HuH-7 (cell line): ENCODE data around the gene LY6G6D.
A peak's percentile ranks its signal among the peaks of the same experiment; 100 is the strongest.

Experiments
- DNase-seq: peaks from one replicate; pipeline ENCODE4 v3.0.0; 2011; ENCODE audit warnings: low spot score

LY6G6D gene

DNA sequence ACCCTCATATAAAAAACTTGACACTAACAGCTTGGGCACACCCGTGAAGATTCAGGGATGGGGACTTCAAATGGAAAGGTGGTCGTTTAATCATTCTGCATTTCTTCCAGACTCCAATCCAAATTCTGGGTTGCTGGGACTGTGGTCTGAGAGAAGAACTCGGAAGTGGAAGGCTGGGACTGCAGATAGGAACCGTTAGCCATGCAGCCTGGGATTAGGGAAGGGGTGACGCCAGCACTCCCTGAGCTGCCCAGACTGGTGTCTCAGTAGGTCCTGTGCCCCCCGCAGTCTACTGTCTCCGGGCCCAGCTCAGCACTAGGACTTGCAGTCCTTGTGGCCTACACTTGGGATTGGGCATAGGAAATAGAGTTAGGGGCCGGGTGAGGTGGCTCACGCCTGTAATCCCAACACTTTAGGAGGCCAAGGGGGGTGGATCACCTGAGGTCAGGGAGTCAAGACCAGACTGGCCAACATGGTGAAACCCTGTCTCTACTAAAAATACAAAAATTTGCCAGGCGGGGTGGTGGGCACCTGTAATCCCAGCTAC lies 21.7 kb downstream of the LY6G6D start:
- no peak for DNase-seq

DNA sequence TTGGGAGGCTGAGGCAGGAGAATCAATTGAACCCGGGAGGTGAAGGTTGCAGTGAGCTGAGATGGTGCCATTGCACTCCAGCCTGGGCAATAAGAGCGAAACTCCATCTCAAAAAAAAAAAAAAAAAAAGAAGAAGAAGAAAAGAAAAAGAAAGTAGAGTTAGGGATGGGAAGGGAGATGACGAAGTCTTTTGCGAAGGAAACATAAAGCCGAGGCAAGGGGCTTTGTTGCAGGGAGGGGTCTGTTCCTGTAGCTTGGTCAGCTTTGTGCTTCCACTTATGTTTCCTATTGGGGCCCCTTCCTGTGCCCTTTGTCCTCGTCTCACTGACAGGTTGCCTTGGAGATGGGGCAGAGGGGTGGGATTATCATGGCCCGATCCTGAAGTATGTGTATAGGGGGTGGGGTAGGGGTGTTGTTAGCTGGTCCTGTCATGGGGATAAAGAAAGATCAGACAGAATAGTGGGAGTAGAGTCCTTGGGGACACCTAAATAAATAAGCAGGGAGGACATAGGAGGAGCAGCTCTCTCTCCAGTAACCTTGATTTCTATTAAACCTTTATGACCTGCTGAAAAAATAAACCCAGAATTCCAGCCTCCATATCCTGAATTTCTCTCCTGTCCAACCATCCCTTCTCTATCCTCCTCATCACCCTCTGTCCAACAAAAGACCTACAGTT lies 22.3 kb downstream of the LY6G6D start:
- peak; percentile 70 for DNase-seq

DNA sequence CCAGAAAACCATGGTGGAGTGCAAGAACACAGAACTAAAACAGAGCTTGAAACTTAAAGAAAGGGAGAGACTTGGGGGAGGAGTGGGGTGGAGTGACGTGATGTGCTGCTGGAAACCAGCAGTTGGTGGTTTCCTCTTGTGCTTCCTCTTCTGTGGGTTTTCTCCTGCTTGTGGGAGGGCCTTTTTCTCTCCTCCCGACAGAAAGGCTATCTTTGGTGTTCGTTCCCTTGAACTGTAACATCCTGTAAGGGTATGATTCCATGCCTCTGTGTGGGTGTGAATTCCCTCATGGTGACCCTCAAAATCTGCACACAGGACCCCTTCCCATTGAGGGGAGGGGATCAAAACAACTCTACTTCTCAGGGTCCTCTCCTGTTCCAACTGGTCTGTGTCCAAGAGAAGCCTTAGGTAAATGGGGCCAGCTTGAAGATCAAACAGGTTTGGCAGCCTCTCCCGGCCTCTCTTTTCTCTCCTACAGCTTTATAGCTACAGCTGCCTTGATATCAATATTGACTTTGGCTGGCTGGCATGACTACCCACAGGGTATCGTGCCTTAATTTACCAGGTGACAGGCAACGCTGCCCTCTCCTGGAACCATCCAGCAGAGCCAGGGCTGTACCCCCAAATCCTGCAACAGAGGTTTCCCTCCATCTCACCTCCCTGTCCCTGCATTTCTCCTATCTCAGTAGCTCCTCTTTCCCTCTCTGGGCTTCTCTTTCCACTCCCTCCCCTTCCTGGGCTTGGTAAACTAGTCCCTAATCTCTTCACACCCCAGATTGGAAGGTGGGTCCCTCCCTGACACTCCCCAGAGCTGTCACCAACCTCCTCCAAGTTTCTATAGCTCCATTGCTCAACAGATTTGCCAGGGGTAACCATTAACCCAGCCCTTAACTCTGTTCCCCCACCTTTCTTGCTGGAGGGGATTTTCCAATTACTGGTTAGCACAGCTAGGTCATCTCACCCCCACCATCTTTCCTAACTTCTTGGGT lies 23.1 kb downstream of the LY6G6D start:
- peak; percentile 68 for DNase-seq

DNA sequence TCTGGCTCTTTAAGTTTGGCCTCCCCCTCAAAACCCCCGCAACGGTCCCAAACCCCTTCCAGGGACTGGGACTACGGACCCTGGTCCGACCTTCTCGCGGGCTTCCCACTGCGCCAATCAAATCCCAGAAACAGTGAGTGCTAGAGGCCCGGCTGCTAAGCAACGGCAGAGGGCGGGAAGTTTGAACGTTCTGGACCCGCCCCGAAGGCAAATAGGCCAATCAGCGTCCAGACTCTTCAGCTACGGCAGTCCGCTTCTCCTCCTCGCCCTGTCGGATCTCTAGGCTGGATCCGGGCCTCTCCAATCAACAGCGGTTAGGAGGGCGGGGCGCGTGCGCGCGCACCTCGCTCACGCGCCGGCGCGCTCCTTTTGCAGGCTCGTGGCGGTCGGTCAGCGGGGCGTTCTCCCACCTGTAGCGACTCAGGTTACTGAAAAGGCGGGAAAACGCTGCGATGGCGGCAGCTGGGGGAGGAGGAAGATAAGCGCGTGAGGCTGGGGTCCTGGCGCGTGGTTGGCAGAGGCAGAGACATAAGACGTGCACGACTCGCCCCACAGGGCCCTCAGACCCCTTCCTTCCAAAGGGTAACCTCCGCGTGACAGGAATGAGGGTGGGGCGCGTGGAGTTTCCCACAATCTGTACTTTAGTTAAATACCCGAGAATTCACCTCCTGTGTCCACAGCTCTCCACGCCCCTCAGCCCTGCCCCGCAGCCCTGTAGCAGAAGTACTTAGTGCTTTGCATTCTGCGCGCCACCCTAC lies 24.7 kb downstream of the LY6G6D start, which contains the start of gene MSH5:
Gene MSH5, plus strand, starts transcription at position 367 of the 758 bp plus-strand sequence. CDS start 462 bp downstream, outside the sequence.
- peak; percentile 83 for DNase-seq

DNA sequence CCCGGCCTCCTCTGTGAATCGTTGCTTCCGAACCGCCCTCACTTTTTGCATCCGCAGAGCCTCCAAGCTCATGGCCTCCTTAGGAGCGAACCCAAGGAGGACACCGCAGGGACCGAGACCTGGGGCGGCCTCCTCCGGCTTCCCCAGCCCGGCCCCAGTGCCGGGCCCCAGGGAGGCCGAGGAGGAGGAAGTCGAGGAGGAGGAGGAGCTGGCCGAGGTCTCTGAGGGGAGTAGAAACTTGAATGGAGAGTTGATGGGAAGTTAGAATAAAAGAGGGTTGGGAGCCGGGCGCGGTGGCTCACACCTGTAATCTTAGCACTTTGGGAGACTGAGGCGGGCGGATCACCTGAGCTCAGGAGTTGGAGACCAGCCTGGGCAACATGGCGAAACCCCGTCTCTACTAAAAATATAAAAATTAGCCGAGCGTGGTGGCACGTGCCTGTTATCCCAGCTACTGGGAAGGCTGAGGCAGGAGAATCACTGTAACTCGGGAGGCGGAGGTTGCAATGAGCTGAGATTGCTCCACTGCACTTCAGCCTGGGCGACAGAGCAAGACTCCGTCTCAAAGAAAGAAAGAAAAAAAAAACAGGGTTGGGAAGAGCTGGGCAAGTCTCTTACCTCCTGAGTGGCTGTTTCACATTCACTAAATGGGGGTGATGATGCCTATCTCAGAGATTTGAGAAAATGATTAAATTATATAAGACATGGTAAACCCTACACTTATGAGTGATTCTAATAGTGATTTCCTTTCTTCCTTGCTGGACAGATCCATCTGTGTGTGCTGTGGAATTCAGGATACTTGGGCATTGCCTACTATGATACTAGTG lies 25.5 kb downstream of the LY6G6D start:
- DNase-seq: no peak

DNA sequence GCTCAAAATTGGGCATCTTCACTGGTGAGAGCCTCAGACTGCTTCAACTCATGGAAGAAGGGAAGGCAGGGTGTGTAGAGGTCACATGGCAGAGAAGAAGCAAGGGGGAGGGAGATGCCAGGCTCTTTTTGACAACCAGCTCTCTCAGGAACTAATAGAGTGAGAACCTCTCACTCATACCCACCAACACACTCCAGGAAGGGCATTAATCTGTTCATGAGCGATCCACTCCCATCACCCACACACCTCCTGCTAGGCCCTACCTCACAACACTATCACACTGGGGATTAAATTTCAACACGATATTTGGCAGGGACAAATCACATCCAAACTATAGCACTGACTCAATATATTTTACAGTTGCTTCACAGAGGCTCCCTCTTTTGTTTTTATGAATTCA lies 26.7 kb downstream of the LY6G6D start:
- DNase-seq: no peak

DNA sequence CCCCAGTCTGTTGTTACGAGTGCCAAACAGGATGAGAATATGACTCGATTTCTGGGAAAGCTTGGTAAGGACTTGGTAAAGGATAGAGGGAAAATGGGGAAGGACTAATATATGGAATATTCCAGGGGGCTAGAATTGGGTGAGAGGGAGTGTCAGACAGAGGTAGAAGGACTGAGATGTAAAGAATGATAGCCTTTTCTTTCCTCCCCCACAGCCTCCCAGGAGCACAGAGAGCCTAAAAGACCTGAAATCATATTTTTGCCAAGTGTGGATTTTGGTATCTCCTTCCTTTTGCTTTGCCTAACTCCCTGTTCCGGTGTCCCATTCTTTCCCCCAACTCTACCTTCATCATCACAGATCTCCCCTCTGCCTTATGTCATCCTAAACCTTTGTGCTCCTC lies 27.7 kb downstream of the LY6G6D start:
- DNase-seq: no peak

DNA sequence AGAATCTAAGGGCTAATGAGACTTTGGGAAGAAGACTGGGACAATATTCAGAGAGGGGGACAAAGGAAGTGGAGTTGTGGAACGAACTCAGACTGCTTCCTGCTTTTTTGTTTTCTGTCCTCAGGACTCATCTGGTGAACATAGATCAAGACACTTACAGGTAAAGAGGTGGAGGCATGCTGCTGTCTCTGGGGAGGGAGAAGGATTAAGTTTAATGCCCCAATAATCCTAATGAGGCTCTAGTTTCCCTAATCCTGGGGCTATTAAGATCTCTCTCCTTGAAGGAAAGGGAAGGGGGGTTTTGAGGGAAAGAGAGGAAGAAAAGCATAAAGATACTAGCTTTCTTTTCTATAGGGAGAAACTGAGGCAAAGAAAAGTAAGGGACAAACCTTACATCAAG lies 29.3 kb downstream of the LY6G6D start:
- DNase-seq: no peak

DNA sequence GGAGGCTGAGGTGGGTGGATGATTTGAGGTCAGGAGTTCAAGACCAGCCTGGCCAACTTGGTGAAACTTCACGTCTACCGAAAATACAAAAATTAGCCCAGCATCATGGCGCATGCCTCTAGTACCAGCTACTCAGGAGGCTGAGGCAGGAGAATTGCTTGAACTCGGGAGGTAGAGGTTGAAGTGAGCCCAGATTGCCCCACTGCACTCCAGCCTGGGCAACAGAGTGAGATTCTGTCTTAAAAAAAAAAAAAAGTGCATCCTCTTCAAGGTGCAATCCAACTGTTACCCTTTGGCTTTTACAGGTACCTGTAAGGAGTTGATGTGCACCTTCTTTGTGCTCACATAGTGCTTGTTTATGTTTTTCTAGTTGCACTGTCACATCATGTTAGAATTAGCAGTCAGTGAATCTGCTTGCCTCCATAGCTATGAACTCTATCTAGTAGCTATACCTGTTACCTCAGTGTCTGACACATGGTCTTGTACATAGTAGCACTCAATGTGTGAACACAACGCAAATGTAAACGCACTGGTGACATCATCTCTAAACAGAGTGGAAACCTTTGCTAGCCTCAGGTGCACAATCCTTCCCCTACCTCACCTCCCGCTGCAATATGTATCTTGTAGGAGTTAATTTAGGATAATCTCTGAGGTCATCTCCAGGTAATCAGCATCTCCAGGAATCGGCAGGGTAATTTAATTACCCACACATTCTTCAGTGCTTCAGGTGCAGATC lies 34.3 kb downstream of the LY6G6D start:
- DNase-seq: no peak

DNA sequence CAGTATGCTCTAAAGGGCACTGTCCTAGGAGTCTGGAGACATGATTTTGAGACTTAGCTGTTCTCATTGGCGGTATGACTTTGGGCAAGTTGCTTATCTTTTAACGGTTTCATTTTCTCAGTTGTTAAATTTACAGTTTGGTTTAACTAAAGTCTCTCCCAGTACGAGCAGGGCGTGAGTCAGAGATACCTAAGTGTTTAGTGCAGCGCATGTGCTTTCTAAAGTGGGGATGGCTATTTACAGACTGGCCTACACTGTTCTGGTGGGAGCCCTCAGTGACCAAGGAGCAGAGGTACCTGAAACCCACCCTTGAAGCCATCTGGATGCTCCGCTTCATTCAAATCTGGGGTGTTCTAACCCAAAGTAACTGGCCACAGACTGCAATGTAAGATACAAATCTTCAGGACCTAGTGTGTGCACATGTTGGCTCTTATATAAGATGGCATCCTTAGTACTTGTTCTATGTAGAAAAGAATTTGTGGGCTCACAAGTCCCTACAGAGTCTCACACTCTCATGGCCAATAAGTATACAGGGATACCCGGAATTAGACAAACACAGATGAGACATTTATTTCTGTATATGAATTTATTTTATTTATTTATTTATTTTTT lies 35.4 kb downstream of the LY6G6D start:
- no peak for DNase-seq

DNA sequence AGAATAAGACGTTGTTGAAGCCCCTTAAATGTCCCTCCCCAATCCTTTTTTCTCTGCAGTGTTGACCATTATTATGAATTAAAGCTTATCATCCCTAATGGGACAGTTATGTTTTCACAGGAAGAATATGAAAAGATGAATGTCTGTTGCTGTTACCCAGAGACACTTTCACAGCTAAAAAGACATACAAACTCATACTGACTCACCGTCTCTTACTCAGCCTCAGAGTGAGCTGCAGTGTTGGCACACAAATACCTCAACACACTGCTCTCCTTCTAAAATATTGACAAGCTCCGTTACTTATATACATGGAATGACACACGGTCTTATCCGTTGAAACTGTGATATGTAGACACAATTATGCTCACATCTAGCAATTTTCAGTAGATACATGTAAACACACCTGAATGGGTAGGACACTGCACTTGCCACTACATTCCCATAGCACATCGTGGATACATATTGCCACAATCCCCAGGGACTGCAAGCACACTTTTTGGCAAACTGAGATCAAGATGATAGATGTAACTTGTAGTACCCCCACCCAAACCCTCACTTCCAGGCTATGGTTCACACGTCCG lies 37.7 kb downstream of the LY6G6D start:
- no peak for DNase-seq

DNA sequence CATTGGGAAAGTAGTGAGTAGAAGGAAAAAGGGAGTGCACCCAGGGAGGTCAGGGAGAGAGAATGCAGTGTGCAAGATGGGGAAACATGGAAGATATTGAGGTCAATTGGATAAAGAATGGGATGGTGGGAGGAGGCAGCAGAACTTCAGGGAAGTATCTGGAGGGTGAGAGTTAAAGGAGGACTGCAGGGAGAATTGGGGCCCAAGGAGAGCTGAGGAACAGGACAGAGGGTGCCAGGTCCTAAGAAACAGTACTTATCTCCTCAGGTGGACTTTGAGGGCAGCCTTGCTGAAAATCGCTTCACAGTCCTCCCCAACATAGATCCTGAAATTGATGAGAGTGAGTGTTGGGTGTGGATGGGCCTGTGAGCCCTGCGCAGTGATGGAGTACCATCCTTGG lies 43.1 kb downstream of the LY6G6D start:
- no peak for DNase-seq

DNA sequence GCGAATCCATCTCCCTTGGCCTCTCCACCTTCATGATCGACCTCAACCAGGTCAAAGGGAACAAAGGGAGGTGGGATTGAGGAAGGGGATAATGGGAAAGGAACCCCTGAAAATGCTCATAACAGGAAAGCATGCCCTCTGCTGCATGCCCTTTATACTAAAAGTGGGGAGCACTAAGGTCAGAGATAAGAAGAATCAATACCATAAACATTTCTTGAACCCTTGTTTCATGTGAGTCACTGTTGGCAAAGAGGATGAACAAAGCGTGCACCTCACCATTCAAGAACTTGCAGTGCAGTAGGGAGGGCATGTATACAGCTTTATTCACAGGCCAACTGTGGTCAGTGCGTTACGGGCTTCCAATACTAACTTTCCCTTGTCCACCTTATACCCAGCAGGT lies 45.6 kb downstream of the LY6G6D start:
- no peak for DNase-seq

DNA sequence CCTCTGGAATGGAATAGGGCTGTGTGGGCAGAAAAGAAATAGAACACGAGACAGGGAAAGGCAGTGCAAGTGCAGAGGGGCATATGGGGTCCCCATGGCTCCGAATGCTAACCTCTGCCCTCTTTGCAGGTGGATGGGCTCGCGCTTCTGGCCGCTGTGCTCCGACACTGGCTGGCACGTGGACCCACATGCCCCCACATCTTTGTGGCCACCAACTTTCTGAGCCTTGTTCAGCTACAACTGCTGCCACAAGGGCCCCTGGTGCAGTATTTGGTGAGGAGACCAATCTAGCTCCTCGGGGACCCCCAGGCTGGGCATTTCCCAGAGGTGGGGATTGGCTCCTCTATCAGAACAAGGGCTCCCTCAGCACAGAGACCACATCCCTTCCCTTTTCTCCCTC lies 46.2 kb downstream of the LY6G6D start:
- no peak for DNase-seq

DNA sequence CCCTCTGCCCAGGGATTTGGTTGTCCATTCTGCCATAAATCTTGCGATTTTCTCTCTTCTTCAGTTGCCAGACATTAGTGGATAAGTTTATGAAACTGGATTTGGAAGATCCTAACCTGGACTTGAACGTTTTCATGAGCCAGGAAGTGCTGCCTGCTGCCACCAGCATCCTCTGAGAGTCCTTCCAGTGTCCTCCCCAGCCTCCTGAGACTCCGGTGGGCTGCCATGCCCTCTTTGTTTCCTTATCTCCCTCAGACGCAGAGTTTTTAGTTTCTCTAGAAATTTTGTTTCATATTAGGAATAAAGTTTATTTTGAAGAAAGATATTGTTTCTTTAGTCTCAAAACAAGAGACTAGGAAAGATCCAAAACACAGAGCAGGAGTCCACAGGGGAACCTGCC lies 47.2 kb downstream of the LY6G6D start, which contains the start of gene SAPCD1:
Gene SAPCD1, plus strand, starts transcription at position 301 of the 400 bp plus-strand sequence. CDS start 399 bp downstream, outside the sequence.
- no peak for DNase-seq

DNA sequence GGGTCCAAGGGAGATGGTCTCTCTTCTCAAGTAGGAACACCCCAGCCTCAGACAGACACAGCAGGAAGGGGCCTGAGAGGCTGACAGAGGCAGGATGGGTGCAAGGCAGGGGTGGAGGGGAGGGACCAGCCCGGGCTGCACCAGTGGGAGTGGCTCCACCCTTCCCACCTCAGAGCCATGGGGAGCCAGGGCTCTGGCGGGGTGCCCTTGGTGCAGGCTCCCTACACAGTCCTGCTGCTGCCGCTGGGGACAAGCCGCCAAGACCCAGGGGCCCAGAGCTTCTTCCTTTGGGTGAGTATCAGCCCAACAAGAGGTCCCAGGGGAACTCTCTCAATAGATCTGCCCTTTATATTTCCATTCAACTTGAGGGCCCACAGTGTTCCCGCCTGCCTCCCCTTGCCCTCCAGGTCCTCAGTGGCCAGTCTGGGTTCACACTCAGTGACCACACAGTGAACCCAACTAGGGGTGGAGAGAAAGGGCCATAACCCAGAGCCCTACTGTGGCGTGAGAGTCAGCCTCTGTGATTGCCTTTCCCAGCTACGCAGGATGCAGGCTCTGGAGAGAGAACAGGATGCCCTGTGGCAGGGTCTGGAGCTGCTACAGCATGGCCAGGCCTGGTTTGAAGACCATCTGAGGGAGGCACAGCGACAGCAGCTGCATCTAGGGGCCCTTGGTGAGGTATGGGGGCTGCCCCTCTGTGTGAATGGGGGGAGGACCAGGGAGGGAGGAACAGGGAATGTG lies 47.9 kb downstream of the LY6G6D start:
- no peak for DNase-seq

DNA sequence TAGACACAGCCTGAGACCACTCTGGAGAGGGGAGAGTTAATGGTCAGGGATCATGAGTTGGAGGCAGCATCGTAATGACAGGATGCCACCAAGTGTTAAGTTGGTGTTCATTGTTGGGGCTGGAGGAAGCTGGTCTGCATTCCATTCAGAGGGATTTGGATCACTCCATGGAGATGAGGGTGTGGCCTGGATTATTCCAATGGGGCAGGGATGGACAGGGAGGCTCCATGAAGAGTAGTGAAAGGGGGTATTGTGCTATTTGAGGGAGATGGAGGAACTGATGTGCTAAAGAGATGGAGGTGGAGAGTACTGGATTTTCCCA lies 48.4 kb downstream of the LY6G6D start:
- DNase-seq: no peak

DNA sequence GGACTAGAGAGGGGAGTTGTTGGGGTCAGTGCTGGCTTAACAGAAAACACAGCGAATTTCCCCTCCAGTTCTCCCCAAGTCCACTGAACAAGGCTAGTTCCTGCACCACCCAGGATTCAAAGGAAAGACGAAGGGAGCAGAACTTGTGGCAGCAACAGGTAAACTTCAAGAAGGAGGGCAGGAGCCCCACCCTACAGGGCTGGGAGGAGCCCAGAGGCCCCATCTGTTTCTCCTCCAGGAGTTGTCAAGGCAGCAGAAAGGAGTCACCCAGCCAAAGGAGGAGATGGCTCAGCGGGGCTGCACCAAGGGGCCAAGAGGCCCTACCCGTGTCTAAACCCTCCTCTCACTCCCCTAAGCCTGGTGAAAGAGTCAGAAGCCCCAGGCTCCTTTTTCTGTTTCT lies 49.0 kb downstream of the LY6G6D start:
- no peak for DNase-seq

DNA sequence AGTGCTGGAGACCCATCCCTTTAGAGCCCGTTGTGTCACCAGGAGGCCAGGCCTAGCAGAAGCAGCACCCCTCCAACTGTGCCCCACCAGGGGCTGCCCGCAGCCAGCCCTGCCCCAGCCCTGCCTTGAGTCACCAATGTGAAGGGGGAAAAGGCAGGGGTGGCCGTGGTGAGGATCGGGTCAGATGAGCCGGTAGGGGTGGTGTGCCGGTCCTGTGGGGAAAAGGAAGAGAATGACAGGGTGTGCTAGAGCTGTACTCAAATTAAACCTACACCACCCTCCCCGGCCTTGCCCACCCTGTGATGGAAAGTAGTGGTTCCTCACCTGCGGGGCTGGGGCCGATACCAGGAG lies 50.4 kb downstream of the LY6G6D start:
- no peak for DNase-seq
